Smooth muscle cell (in vitro differentiated cells): ENCODE measurements around the gene FXYD5. TPM values are rescaled to one million over a fixed set of nuclear protein-coding genes. Genes with fewer than 3 reads are reported as not detected.

Source experiments
- DNase-seq: peaks from one replicate; lab custom pipeline; 2025; ENCODE audit not compliant: unreplicated experiment; lab: John Stamatoyannopoulos, UW
- H2AFZ ChIP-seq: fragments of 200-600 bp; sonication (generic); 2 replicates; pipeline ENCODE4 v1.6.0; 2016; ENCODE audit warnings: antibody characterized with exemption, low read depth, mild to moderate bottlenecking
- H3F3A ChIP-seq: fragments of 200-600 bp; sonication (generic); 2 replicates; pipeline ENCODE4 v1.6.0; 2017; ENCODE audit warnings: antibody characterized with exemption, low read depth
- H3K27ac ChIP-seq: fragments of 200-600 bp; sonication (generic); 2 replicates; pipeline ENCODE4 v1.5.1; 2016; ENCODE audit warnings: low read depth, mild to moderate bottlenecking
- H3K27me3 ChIP-seq: fragments of 200-600 bp; sonication (generic); 2 replicates; pipeline ENCODE4 v1.6.1; 2016; ENCODE audit warnings: low read depth, mild to moderate bottlenecking
- H3K36me3 ChIP-seq: fragments of 200-600 bp; sonication (generic); 2 replicates; pipeline ENCODE4 v1.5.1; 2016; ENCODE audit warnings: low read depth
- H3K4me1 ChIP-seq: fragments of 200-600 bp; sonication (generic); 2 replicates; pipeline ENCODE4 v1.5.1; 2016; ENCODE audit warnings: low read depth
- H3K4me2 ChIP-seq: fragments of 200-600 bp; sonication (generic); 2 replicates; pipeline ENCODE4 v1.6.0; 2016; ENCODE audit warnings: mild to moderate bottlenecking
- H3K4me3 ChIP-seq: fragments of 200-600 bp; sonication (generic); 2 replicates; pipeline ENCODE4 v1.5.1; 2016; ENCODE audit warnings: mild to moderate bottlenecking
- H3K79me2 ChIP-seq: fragments of 200-600 bp; sonication (generic); 2 replicates; pipeline ENCODE4 v1.6.0; 2016; ENCODE audit warnings: low read depth, mild to moderate bottlenecking
- H3K9ac ChIP-seq: fragments of 200-600 bp; sonication (generic); 2 replicates; pipeline ENCODE4 v1.6.0; 2016; ENCODE audit warnings: low read depth
- H3K9me3 ChIP-seq: fragments of 200-600 bp; sonication (generic); replicated peaks from 2 replicates; pipeline ENCODE4 v1.5.1; 2016; ENCODE audit warnings: low read depth
- H4K20me1 ChIP-seq: fragments of 200-600 bp; sonication (generic); 2 replicates; pipeline ENCODE4 v1.6.0; 2016; ENCODE audit warnings: low read depth
- CTCF ChIP-seq: fragments of 200-600 bp; sonication (generic); IDR thresholded peaks from 2 replicates; pipeline ENCODE4 v1.5.1; 2017; ENCODE audit warnings: borderline replicate concordance, mild to moderate bottlenecking, antibody characterized with exemption; ENCODE audit not compliant: insufficient read depth, poor library complexity, severe bottlenecking
- WGBS: methylation state at CpG from one replicate; pipeline ENCODE4 v1.1.7; 2016; ENCODE audit warnings: low lambda C conversion rate; 5-methylcytosine and 5-hydroxymethylcytosine counted together
- polyA plus RNA-seq: library from polyadenylated mRNA; unstranded; fragments of >200 nt; fragmentation: Nextera tagmentation; extraction: Ambion mirVana; gene quantifications from 2 replicates; pipeline ENCODE4 v1.2.1, GENCODE V29; 2016
- total RNA-seq: library from RNA; depleted of rRNA; stranded (reverse); fragments of >200 nt; gene quantifications from 2 replicates; pipeline ENCODE4 v1.2.3, GENCODE V29; 2014

The FXYD5 gene
- total and polyA plus RNA-seq, 2 experiments from 2014 or later = 133 to 205 TPM

- Histone ChIP-seq H3K9ac (no peak overlapping the region), H3K36me3 (peaks cover 28% of the 10 kb centered on the region), H3K27ac (no peak overlapping the region), H3K4me3 (no peak overlapping the region), H3K79me2 (no peaks in the 10 kb centered on the region), H3K4me1 (peaks cover 5% of the 10 kb centered on the region), H4K20me1 (no peaks in the 10 kb centered on the region), H3K4me2 (no peak overlapping the region), H3K27me3 (no peaks in the 10 kb centered on the region), H3K9me3 (peaks cover 5% of the 10 kb centered on the region), H2AFZ (no peak overlapping the region), H3F3A (no peaks in the 10 kb centered on the region)
- TF ChIP-seq CTCF = no peak
- 90% methylated on average over 8 of the region's 8 CpGs for WGBS
- DNase-seq = no peak
These were observed 5.1 kb downstream of the FXYD5 start for GRCh38 chr19:35159606-35160005.

GRCh38 chr19:35160629-35161433 lies 6.3 kb downstream of the FXYD5 start:
- Histone ChIP-seq H3K27ac (no peak overlapping the region), H2AFZ (no peak overlapping the region), H3K9ac (no peak overlapping the region), H3F3A (no peaks in the 10 kb centered on the region), H3K4me3 (no peak overlapping the region), H3K9me3 (peaks cover 9% of the 10 kb centered on the region), H3K79me2 (no peaks in the 10 kb centered on the region), H4K20me1 (no peaks in the 10 kb centered on the region), H3K27me3 (no peaks in the 10 kb centered on the region), H3K36me3 (peaks cover 41% of the 10 kb centered on the region), H3K4me1 (no peaks in the 10 kb centered on the region), H3K4me2 (no peak overlapping the region)
- 96% methylated on average over 9 of the region's 9 CpGs for WGBS
- no peak for DNase-seq
- TF ChIP-seq CTCF = no peak

DNA sequence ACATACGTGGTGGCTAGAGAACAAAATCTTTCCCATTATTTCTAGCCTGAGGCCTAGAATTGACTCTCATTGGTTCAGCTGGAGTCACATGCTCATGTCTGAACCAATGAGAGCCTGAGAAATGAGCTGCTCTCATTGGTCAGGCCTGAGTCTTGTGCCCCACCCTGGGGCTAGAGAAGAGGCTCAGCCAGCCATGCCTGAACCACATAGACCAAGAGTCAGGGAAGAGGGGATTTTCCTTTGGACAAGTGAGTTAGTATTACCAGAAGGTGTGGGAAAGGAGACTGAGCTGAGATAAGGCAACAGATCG lies 6.9 kb downstream of the FXYD5 start:
- TF ChIP-seq CTCF = no peak
- peaks cover 46% of the 10 kb centered on the region for H3K36me3 ChIP-seq
- WGBS = 100% methylated on average over 2 of the region's 2 CpGs

More for the DNA sequence above, 6.9 kb downstream of the FXYD5 start:
- H3K27ac ChIP-seq = no peak overlapping the region
- peaks cover 9% of the 10 kb centered on the region for H3K9me3 ChIP-seq
- H3K9ac ChIP-seq = no peak overlapping the region
- H3K4me3 ChIP-seq = no peak overlapping the region
- H2AFZ ChIP-seq = no peak overlapping the region
- H3F3A ChIP-seq = no peaks in the 10 kb centered on the region
- H3K4me2 ChIP-seq = no peak overlapping the region
- DNase-seq = no peak
- H3K79me2 ChIP-seq = no peaks in the 10 kb centered on the region
- no peaks in the 10 kb centered on the region for H3K27me3 ChIP-seq
- H4K20me1 ChIP-seq = no peaks in the 10 kb centered on the region
- H3K4me1 ChIP-seq = no peaks in the 10 kb centered on the region
